ENCODE measurements around the gene RAB14.

DNA sequence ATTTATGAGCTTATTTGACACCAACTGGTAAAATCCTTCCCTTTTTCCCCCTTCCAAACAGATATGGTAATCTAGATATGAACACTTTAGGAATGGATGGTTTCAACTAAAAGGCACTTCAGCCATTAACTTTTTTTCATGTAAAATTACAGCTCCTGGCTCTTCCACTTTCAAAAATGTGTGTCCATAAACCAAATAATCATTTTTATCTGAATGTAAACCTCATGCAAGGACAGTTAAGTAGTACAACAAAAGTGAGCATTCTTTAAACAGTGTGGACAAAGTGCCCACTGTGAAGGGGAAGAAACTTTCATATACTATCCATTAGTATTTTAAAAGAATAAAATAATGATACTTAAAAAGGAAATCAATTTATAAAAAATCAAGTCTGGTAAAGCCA, 17.2 kb downstream of the RAB14 start:
- TF ChIP-seq, protein P1, sequence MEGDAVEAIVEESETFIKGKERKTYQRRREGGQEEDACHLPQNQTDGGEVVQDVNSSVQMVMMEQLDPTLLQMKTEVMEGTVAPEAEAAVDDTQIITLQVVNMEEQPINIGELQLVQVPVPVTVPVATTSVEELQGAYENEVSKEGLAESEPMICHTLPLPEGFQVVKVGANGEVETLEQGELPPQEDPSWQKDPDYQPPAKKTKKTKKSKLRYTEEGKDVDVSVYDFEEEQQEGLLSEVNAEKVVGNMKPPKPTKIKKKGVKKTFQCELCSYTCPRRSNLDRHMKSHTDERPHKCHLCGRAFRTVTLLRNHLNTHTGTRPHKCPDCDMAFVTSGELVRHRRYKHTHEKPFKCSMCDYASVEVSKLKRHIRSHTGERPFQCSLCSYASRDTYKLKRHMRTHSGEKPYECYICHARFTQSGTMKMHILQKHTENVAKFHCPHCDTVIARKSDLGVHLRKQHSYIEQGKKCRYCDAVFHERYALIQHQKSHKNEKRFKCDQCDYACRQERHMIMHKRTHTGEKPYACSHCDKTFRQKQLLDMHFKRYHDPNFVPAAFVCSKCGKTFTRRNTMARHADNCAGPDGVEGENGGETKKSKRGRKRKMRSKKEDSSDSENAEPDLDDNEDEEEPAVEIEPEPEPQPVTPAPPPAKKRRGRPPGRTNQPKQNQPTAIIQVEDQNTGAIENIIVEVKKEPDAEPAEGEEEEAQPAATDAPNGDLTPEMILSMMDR (IDR thresholded peaks at IDR 0.05; ENCODE audit: low read depth, low read length, poor library complexity, severe bottlenecking) = no peak
- TF ChIP-seq EZH2phosphoT487 (IDR thresholded peaks at IDR 0.05; ENCODE audit: borderline replicate concordance, low read length) = no peak

Measured in DOHH2 (cell line).